Left ventricle myocardium superior (tissue), 1 donor: ENCODE measurements around the gene NAA16. TPM values are rescaled to one million over a fixed set of nuclear protein-coding genes. Genes with fewer than 3 reads are reported as not detected.
"Not testable (repeated sequence)": the region's sequence is repeated elsewhere in the genome, so short reads cannot be mapped to it uniquely, and the experiment has no call there.

Source experiments
- ATAC-seq: fragments of 200-7000 bp; cut with Tn5 transposase; one replicate; pipeline ENCODE4 v1.9.1; 2020; ENCODE audit warnings: mild to moderate bottlenecking, moderate library complexity
- DNase-seq: peaks from one replicate; pipeline ENCODE4 v3.0.0-alpha.2; 2020
- intact Hi-C: fragments of 100-400 bp; cut with micrococcal nuclease; formaldehyde crosslinking; loops from one replicate; pipeline ENCODE4 v1.11.0; 2022
- total RNA-seq: library from RNA; stranded (reverse); fragmentation: NEBNext Ultra II Directional; extraction: Animal tissue kit (Norgen Biotek cat#: 25700); gene quantifications from one replicate; pipeline ENCODE4 v1.2.1, GENCODE V29; 2021
- donor health status: DM: no; HTN: yes; CAD: no; lungs with severe emphysema.

NAA16 gene
- total RNA-seq, 1 donor from 2014 or later: 6.9 TPM

- ATAC-seq (peak; percentile 55), DNase-seq (no peak)
- intact Hi-C loops: no loop called here
Observed at GRCh38 chr13:41345165-41345913, 34.3 kb downstream of the NAA16 start.

GRCh38 chr13:41345914-41346589 is 35.0 kb downstream of the NAA16 start:
- intact Hi-C loops: no loop called here
- peak; percentile 51 for ATAC-seq
- no peak for DNase-seq

- ATAC-seq (peak; percentile 42), DNase-seq (no peak)
Observed at GRCh38 chr13:41352935-41353840, 42.1 kb downstream of the NAA16 start.

GRCh38 chr13:41354416-41354815 is 43.3 kb downstream of the NAA16 start:
- no peak for ATAC-seq
- intact Hi-C loops: loop anchor here (10.0 kb wide), 1 partner anchor 300 kb away; no protein-coding TSS in a partner anchor
- DNase-seq: no peak

More at GRCh38 chr13:41352935-41353840, 42.1 kb downstream of the NAA16 start:
- intact Hi-C loops: loop anchor here (10.0 kb wide), 1 partner anchor 302 kb away; no protein-coding TSS in a partner anchor

- not testable (repeated sequence) for DNase-seq, ATAC-seq
- intact Hi-C loops: loop anchor here (10.0 kb wide), 1 partner anchor 298 kb away; no protein-coding TSS in a partner anchor
Observed at GRCh38 chr13:41356385-41356648, 45.2 kb downstream of the NAA16 start.

GRCh38 chr13:41356786-41357185 is 45.7 kb downstream of the NAA16 start:
- ATAC-seq (no peak), DNase-seq (no peak)
- intact Hi-C loops: loop anchor here (10.0 kb wide), 1 partner anchor 298 kb away; no protein-coding TSS in a partner anchor

- intact Hi-C loops: no loop called here
- ATAC-seq: no peak
- DNase-seq: no peak
Observed at GRCh38 chr13:41361491-41361890, 50.4 kb downstream of the NAA16 start.

GRCh38 chr13:41364043-41364442 is 53.0 kb downstream of the NAA16 start:
- intact Hi-C loops: no loop called here
- ATAC-seq (no peak), DNase-seq (no peak)

GRCh38 chr13:41365631-41366030 is 54.6 kb downstream of the NAA16 start:
- intact Hi-C loops: no loop called here
- ATAC-seq (no peak), DNase-seq (no peak)

GRCh38 chr13:41370736-41371135 is 59.7 kb downstream of the NAA16 start:
- DNase-seq: no peak
- intact Hi-C loops: no loop called here
- no peak for ATAC-seq

- ATAC-seq: no peak
- intact Hi-C loops: no loop called here
Observed at GRCh38 chr13:41377446-41377845, 66.4 kb downstream of the NAA16 start.

GRCh38 chr13:41382431-41382830 is 71.4 kb downstream of the NAA16 start:
- no peak for ATAC-seq
- DNase-seq: no peak
- intact Hi-C loops: no loop called here

More at GRCh38 chr13:41377446-41377845, 66.4 kb downstream of the NAA16 start:
- DNase-seq: no peak

GRCh38 chr13:41383386-41383785 is 72.3 kb downstream of the NAA16 start:
- intact Hi-C loops: no loop called here
- DNase-seq (no peak), ATAC-seq (no peak)

- intact Hi-C loops: no loop called here
- ATAC-seq: no peak
- DNase-seq: no peak
Observed at GRCh38 chr13:41384749-41385503, 73.9 kb downstream of the NAA16 start.

- ATAC-seq (no peak), DNase-seq (no peak)
- intact Hi-C loops: no loop called here
Observed at GRCh38 chr13:41386211-41386610, 75.1 kb downstream of the NAA16 start.

- intact Hi-C loops: no loop called here
Observed at GRCh38 chr13:41387576-41387975, 76.5 kb downstream of the NAA16 start.

GRCh38 chr13:41388143-41388881 is 77.2 kb downstream of the NAA16 start:
- intact Hi-C loops: no loop called here
- ATAC-seq (peak; percentile 56), DNase-seq (no peak)

More at GRCh38 chr13:41387576-41387975, 76.5 kb downstream of the NAA16 start:
- ATAC-seq: peak; percentile 39
- no peak for DNase-seq

- DNase-seq: no peak
- ATAC-seq: no peak
- intact Hi-C loops: no loop called here
Observed at GRCh38 chr13:41389580-41389979, 78.5 kb downstream of the NAA16 start.
